Activated gamma-delta T cell treated with Interleukin-2 at 50 U/mL for 16 hours (primary cell): ENCODE results near the gene GORASP1.
A peak's percentile ranks its signal among the peaks of the same experiment; 100 is the strongest.

ENCODE experiments used
- DNase-seq: peaks from one replicate; pipeline ENCODE4 v3.0.0-alpha.2; 2020

Gene GORASP1

DNA sequence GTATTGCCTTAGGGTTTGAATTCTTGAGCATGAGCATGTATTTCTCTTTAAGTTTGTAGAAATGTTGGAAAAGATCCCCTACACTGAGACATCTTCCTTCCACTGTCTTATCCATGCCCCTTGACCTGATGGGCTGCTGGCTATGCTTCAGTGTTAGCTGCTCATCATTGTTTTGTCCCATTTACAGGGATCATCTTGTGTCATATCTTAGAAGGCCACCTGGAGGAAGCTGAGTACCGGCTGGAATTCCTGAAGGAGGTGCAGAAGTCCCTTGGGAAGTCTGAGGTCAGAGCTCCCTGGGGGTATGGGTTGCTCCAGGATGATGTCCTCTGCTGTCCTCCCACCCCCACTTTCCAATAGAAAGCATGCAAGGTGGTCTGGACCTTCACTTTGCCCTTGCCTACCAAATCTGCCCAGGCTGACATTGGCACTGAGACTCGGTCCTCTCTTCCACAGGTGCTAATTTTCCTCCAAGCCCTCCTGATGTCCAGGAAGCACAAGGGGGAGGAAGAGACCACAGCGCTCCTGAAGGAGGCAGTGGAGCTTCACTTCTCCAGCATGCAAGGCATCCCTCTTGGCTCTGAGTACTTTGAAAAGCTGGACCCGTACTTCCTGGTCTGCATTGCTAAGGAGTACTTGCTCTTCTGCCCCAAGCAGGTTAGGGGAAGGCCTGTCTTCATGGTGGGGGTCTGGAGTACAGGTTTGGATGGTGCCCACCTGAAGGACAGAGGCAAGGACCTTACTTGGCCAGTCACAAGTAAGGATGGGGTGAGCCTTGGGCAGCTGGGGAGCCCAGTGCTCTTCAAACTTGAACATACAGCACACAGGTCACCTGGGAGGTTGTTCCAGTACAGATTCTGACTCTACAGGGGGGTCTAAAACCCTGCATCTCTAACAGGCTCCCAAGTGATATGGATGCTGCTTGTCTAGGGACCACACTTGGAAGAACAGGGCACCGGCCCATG is 17.7 kb upstream of the GORASP1 start:
- DNase-seq: no peak

DNA sequence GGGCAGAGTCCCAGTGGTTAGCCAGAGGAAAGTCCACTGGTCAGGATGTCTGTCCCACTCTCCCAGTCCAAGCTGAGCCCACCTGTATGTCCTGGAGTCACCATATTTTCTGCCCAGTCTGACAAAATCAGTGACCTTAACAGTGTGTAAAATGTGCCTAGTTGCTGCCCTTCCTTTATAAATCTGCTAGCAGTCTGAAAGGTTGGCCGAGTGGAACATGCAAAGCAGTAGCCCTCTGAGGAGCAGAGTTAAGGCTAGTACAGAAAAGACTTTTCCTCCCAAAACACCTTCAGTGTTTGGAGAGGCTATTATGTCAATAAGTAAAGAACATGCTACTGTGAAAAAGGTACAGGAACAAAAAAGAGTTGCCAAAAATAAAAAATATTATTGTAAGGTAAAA is 15.4 kb upstream of the GORASP1 start:
- DNase-seq: no peak

DNA sequence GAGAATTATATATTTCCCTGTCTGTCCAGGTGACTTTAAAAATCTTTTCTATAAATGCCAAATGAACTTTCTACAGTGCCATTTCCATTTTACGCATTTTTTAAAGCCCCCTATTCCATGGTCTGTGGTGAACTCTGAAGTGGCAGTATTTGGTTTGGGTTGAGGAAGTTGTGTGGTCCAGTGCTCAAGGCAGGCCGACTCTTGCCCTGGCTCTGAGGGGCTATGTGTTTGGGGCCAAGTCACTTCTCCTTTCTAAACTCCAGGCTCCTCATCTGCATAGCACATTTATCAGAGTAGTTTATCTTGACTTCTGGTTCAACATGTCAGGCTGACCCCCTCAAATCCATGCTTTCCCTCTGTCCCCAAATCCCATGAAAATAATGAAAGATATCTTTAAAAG is 14.2 kb upstream of the GORASP1 start:
- DNase-seq: no peak

DNA sequence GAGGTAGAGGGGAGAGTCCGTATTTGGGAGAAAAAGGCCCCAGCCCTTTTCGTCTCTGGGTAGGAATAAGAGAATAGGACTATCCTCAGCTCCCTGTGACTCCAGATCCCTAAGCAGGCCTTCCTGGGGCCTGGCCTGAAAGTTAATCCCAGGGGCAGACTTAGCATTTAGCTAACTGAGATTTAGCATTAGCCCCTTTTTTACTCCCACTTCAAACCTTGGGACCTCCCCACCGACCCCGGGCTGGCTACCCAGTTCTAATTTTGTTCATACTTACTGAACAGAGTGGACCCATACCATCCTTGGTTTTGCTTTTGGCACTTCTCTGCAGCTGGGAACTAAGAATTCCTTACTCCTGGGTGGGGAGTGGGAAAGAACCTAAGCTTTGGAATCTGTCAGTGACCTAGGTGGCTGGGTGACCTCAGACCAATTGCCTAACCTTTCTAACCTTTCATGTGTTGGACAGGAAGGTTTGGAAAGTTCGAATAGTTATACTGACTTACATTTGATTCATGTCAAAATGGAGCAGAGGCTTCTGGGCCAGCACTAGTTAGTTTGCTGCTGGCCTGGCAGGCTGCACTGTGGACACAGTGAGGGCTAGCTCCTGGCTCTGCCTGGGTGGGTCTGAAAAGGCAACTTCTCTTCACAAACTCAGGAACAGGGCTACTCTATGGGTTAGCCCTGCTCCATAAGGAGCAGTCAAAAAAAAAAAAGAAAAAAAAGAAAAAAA is 11.7 kb upstream of the GORASP1 start:
- no peak for DNase-seq

DNA sequence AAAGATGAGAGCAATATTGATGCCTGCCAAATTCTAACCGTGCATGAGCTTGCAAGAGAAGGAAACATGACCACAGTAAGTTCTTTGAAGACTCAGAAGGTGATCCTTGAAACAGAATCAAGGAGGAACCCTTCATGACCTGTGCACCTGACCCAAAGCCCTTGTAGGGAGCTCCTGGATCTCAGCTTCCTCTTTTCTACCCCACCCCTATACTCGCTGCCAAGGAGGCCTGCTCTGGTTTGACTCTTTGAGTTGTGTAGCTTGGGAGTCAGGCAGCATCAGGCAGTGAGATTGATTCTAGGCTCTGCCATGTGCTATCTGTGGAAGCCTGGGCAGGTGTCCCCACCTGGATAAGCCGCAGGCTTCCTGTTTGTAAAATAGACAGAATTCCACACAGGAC is 10.7 kb upstream of the GORASP1 start:
- no peak for DNase-seq

DNA sequence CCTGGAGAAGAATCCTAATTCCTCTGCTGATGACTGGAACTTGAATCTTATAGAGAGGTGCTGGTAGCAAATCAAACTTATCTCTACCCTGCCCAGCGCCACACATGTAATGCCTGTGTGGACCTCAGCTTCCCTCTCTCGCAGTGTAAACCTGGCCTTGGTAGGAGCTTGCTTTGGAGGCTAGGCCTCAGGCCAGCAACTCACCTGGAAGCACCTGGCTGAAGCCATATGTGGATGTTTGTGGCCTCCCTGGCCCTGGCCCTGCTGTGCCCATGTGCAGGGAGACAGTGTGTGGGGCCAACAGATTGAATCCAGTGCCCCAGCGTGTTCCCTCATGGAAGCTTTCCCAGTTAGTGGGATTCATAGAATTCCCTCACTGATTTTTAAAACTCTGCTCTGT is 8.4 kb upstream of the GORASP1 start:
- no peak for DNase-seq

DNA sequence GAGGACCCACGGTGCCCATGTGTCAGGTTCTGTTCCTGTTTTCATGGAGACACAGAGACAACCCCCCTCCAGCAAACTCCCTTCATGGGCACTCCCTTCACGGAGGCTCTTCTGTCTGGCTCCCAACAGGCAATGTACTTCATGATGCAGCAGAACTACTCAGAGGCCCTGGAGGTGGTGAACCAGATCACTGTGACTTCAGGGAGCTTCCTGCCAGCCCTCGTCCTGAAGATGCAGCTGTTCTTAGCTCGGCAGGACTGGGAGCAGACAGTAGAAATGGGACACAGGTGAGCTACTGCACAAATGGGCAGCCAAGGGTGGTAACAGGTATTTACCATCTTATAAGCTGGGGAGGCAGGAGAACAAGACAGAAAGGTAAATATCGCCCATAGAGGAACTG is 7.0 kb upstream of the GORASP1 start:
- no peak for DNase-seq

DNA sequence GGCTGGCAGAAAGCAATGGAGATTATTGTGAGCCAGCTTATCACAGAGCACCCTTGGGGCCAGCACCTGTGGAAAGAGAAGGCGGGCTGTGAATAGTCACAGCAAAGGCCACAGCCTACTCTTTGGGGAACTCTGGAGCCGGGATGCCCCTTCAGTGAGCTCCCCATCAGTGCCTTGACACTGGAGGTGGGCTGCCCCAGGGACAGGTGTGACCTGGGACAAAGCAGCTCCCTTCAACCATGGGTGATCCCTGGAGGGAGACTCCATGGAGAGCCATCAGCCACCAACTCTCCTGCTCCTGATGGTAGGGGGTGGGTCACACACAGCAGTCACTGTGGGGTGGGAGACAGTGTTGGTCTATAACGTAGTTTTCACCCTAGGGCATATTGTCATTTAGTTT is 5.9 kb upstream of the GORASP1 start:
- DNase-seq: no peak

DNA sequence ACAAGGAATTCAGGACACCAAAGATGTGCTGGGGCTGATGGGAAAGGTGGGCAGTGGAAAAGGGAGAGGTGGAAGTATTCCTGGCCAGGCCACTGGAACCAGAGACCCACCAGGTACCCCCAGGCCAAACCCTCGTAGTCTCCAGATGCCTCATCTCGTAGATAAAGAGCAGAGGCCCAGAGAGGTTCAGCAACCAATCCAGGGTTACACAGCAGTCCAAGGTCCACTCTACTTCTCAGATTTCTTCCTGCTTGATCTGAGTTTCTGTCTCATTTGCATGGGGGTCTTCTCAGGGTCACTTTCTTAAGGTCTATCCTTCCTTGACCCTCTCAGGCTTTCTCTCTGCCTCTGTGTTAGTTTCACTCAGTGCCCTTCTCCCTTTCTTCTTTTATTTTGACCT is 5.1 kb upstream of the GORASP1 start:
- no peak for DNase-seq

DNA sequence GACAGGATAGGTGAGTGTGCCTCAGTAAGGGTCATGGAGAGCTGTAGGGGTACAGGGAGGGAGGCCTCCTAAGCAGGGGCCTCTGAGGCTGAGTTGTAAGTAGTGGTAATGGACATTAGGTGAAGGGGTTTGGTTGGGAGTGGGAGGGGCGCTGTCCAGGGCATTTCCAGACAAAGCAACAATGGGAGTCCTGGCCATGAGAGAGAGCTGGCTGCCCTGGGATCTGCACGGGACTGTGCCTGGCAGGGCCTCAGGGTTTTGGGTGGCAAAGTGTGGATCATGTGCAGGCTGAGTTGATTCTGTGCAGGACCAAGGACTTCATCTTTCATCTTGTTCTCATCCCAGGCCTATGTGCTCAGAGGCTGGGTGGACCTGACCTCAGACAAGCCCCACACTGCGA is 4.7 kb upstream of the GORASP1 start:
- no peak for DNase-seq

DNA sequence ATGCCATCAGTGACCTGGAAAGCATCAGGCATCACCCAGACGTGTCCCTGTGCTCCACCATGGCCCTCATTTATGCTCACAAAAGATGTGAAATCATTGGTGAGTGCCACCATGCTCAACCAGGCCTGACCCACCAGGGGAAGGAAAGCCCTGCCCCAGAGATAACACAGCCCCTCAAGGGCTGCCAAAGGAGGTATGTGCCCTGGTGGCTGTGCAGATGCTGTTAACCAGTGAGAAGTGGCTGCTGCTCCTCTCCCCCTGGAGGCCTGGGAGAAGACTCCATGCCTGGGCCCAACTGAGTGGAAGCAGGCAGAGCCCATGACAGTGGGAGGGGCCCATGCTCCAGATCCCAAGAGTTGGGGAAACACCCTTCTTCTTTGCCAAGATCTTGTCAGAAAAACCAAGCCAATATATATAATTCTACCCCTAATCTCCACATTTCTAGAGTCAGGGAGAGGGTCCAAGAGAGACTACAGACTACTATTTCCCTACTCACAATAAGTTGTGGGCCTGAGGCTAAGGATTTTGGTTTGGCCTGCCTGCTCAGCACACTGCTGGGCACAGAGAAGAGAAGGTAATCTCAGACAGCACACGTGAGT is 2.7 kb upstream of the GORASP1 start:
- DNase-seq: no peak

DNA sequence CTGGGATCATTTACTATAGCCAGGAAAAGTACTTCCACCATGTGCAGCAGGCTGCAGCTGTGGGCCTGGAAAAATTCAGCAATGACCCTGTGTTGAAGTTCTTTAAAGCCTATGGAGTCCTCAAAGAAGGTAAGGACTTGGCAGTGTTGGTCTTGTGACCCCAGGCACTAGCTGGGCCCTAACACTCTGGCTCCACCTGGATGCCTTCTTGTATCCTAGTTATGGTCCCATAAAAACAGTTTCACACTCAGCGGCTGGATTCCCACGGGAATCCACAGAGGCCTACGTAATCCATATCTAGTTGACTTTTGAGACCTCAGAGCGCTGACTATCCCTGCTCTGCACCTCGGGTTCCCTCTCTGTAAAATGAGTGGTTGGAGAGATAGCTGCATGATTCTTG is 1.7 kb upstream of the GORASP1 start:
- no peak for DNase-seq

DNA sequence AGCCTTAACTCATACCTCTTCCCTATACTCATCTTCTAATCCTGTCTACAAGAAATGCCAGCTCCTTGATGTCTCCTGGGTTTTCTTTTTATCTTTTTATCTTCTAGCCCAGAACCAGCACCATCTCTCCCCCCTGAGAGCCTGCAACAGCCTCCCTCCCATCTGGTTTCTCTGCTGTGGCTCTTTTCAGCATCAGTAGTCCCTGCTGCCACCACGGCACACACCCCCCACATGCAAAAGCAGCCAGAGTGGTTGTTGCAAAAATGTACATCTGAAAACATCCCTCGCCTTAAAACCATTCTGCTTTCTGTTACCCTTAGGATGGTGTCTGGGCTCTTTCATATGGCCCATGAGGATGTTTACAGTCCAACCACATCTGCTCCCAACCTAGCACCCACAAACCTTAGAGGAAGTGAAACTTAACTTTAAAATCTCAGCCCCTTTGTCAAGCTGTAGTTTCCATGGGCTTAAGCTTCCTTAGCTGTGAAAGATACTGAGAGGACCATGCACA is 828 bp upstream of the GORASP1 start:
- peak; percentile 38 for DNase-seq

DNA sequence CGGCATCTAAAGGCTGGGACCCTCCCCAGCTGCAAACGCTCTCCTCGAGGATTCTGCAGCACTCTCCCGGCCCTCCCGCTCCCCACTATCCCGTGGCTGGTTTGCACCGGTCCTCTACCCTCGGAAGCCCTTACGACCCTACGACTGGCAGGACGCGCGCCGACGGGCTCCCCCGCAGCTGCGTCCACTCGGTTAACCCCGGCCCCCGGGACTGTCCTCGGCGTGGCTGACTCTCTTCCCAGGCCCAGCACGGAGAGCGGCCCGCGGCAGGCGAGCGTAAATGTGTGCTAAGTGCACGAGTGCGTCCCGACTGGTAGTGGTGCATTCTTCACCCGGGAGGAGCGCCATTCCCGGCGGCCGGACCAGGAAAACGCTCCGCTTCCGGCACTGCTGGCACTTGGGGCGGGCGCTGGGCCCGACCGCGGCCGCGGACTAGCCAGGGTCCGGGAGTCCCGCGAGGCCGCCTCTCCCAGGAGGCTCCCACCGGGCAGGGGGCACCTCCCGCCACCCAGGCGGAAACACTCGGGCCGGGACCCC is 508 bp downstream of the GORASP1 start:
- DNase-seq: no peak

DNA sequence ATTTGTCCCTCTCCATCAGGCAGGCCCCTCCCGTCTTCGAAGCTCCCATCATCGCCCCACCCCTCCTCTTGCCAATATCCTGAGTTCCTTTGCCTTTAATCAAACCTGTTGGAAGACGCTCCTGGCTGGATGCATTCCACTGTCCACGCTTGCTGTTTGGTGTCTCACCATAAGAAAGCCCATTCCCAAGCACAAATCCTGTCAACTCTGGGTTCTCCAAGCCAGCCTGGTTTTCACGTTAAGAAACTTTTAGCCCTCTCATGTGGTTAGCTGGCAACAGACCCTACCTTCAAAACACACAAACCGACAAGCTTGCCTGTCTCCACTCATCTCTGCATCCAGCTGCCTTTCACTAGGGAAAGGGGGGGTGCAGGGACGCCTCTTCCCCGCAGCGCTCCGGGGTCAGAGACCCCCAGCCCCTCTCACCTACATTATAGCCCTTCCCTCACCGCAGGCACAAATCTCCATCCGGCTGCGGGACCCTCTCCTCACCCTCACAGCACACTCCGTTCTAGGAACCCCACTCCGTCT is 1.1 kb downstream of the GORASP1 start:
- DNase-seq: no peak

DNA sequence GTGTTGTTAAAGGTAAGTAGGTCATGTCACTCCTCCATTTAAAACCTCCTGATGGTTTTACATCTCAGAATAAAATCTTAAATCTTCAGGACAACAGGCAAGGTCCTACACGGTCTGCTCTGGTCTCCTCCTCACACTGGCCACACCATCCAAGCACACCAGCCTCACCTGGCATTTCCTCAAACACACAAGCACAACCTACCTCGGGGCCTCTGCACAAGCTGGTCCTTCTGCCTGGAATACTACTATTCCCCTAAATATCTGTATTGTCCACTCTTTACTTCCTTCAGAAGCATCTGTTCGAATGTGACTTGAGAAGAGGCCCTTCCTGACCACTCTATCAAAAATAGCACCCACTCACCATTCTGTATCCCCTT is 1.8 kb downstream of the GORASP1 start:
- DNase-seq: no peak

DNA sequence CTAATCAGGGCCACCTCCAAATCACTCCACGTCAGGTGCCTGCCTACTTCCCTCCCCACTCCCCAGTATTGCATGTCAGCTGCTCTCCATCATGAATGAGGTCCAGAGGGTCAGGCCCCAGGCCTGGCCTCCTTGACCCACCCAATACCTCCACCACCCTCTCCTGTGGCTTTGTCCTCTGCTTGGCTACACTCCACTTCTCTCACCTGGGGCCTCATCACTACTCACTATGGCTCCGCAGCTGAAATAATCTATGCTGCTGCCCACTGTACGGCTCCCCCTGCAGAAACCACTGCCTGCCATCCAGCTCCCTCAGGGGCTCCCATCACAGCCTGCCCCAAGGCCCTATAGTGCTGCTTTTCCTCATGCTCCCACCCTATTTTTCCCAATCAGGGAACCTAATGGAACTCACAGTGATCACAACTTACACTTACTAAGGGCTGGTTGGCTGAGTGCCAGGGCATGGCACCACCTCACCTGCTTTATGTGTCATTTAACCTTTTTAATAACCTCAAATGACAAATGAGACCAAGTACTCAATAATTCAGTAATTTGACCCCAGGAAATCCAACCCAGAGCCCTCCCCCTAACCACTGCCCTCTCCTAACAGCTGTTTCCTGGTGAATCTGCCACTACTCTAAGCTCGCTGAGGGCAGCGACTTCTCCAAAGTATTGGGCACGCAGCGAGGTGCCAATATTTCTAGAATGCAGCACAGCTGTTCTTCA is 2.3 kb downstream of the GORASP1 start:
- DNase-seq: no peak

DNA sequence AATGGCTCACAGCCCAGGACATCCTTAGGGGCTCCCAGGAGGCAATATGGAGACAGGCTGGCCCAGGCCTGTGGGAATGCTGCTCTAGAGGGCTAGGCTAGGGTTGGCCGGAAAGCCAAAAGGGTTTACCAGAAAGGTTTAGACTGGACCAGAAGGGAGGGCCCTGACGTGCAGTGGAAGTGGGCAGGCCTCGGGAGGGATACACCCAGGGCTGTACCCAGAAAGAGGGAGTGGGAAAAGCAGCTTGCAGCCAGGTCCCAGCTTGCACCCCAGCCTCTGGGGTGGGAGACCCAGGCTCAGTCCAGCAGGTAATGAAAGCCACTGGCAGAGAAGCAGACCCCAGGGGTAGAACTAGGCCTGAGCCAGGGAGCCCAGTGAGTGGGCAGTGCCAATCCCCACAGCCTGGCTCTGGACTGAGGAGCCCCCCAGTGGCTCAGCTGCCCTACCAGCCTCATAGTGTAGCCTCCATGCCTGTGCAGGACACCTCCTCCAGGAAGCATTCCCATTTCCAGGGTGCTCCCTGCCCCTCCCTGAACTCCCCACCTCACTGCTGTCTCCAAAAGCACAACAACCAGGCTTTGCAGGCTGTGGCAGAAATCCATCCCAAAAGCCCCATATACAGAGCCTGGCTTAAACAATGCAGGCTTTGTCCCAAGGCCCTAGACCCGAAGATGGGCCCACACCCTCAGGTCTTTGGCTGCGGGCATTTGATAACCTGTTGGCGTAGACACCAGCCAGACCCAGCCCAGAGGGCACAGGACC is 3.5 kb downstream of the GORASP1 start:
- no peak for DNase-seq

DNA sequence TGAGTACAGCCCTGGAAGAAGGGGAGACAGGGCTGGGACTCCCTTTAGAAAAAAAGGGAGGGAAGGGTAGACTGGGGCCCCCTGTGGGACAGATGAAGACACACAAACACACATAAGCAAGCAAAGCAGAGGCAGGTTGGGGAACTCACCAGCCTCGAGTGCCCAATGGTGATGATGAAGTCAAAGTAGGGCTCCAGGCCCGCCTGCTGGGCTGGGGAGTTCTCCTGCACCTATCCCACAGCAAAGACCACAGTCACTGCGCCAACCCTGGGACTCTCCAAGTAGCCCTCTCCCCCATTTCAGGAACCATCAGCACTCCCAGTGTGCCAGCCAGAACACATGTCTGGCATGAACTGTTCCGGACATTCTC is 4.1 kb downstream of the GORASP1 start:
- no peak for DNase-seq

DNA sequence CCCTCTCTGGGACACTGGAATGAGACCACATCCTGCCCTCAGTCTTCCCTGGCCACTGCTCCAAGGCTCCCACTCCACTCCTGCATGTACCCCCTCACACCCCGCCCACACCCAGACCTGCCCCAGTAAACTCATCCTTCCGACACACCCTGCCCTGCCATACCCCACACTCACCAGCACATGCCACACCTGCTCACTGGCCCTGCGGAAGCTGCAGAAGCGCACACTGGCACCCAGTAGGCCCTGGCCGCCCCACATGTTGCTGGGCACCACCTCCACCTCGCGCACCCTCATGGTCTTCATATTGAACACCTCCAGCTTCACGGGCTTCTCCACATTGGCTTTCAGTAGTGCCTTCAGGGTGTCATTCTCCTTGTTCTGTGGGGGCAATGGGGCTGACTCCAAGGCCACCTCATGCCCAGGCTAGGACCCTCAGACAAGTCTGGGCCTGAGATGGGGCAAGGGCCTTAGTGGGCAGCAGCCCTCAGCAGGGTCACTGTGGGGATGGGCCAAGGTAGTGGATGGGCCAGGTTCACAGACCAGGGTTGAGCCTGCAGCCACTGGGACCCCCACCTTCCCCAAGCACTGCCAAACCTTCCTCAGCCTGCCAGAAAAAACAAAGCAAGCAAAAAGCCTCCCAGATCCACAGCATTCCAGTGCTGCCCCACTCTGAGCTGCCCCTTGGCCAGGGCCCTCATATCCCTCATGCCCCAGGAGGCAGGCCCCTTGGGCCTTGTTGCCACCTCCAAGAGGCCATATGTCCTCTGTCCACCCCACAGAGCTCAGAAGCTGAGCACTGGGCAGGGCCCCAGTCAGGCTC is 4.7 kb downstream of the GORASP1 start:
- no peak for DNase-seq
